HCT116 (cell line): Measurements from ENCODE around the gene ATAD3C. TPM values are rescaled to one million over a fixed set of nuclear protein-coding genes. Genes with fewer than 3 reads are reported as not detected.

Experiments used
- ATAC-seq: fragments of 200-7000 bp; cut with Tn5 transposase; 2 replicates; pipeline ENCODE4 v1.9.1; 2020; ENCODE audit warnings: mild to moderate bottlenecking, moderate library complexity
- BruUV-seq: library from RNA; stranded (reverse); fragments of 400-500 nt; replicated peaks from 2 replicates; lab custom pipeline; 2021; lab: Mats Ljungman, UMichigan
- CTCF ChIA-PET: fragments of 300-600 bp; sonication (Branson Sonifier 250); formaldehyde crosslinking; loops from one replicate; lab custom pipeline; 2021; ENCODE audit warnings: antibody characterized with exemption; lab: Charles Lee
- POLR2A ChIA-PET: fragments of 300-600, 350-600 bp; sonication (Branson Sonifier 250); formaldehyde crosslinking; loops from one replicate; lab custom pipeline; 2021; ENCODE audit warnings: antibody characterized with exemption; lab: Charles Lee
- RAD21 ChIA-PET, 2 experiments: fragments of 300-600 bp; sonication (Branson Sonifier 250); formaldehyde crosslinking; loops; one replicate each; lab custom pipeline; 2023; ENCODE audit warnings: low total read pairs in 2 of 2; ENCODE audit not compliant: uncharacterized antibody in 2 of 2, unreplicated experiment in 2 of 2, low non-redundant PET in 1 of 2; lab: Charles Lee
- DNase-seq: peaks from one replicate; pipeline ENCODE4 v3.0.0-alpha.2; 2010; ENCODE audit warnings: low read depth, low spot score
- H2AFZ ChIP-seq: fragments of 200-600 bp; shearing (Covaris generic), sonication (generic); 2 replicates; pipeline ENCODE4 v1.6.1; 2017; ENCODE audit warnings: low read depth, mixed run types, mixed read lengths, antibody characterized with exemption, low read length; ENCODE audit not compliant: poor library complexity, severe bottlenecking
- H3K27ac ChIP-seq: 2 replicates; pipeline ENCODE4 v1.5.1; 2012; ENCODE audit warnings: low read depth, low read length
- H3K27me3 ChIP-seq: fragments of 200-600 bp; sonication (generic); 2 replicates; pipeline ENCODE4 v1.6.1; 2016; ENCODE audit warnings: mixed run types, low read length, mixed read lengths; ENCODE audit not compliant: insufficient read depth
- H3K36me3 ChIP-seq, 2 experiments: fragments of 200-500 bp in 1 of 2; fragments of 200-600 bp in 1 of 2; sonication (Bioruptor generic) in 1 of 2; sonication (generic) in 1 of 2; 2 replicates each; pipeline versions ENCODE4 v1.5.1 to v1.6.1; 2014 to 2016; ENCODE audit warnings: low read length in 2 of 2, inconsistent platforms in 1 of 2, mixed read lengths in 1 of 2, mixed run types in 1 of 2; ENCODE audit not compliant: insufficient read depth in 2 of 2, control insufficient read depth in 1 of 2
- H3K4me1 ChIP-seq, 2 experiments: fragments of 200-600 bp in 1 of 2; sonication (generic) in 1 of 2; 2 replicates each; pipeline versions ENCODE4 v1.5.1 to v1.6.1; 2012 to 2017; ENCODE audit warnings: low read length in 2 of 2, inconsistent platforms in 1 of 2, mild to moderate bottlenecking in 1 of 2, mixed read lengths in 1 of 2, mixed run types in 1 of 2, moderate library complexity in 1 of 2; ENCODE audit not compliant: insufficient read depth in 2 of 2, control insufficient read depth in 1 of 2
- H3K4me2 ChIP-seq: fragments of 200-600 bp; sonication (generic); 2 replicates; pipeline ENCODE4 v1.6.1; 2017; ENCODE audit warnings: mixed run types, low read length, mixed read lengths
- H3K4me3 ChIP-seq, 2 experiments: fragments of 200-600 bp in 1 of 2; sonication (generic) in 1 of 2; replicated peaks in 1 of 2; 2 replicates each; pipeline ENCODE4 v1.5.1; 2011 to 2016; ENCODE audit warnings: low read length in 2 of 2, control low read depth in 1 of 2, low read depth in 1 of 2, mild to moderate bottlenecking in 1 of 2, mixed read lengths in 1 of 2, mixed run types in 1 of 2
- H3K79me2 ChIP-seq: fragments of 200-600 bp; sonication (generic); 2 replicates; pipeline ENCODE4 v1.6.1; 2017; ENCODE audit warnings: mild to moderate bottlenecking, mixed run types, low read length, moderate library complexity, mixed read lengths; ENCODE audit not compliant: insufficient read depth
- H3K9ac ChIP-seq: fragments of 200-600 bp; sonication (generic); 2 replicates; pipeline ENCODE4 v1.6.1; 2016; ENCODE audit warnings: low read length, mixed read lengths
- H3K9me2 ChIP-seq: fragments of 200-600 bp; sonication (generic), shearing (Covaris generic); 2 replicates; pipeline ENCODE4 v1.6.1; 2017; ENCODE audit warnings: mixed run types, mild to moderate bottlenecking, moderate library complexity; ENCODE audit not compliant: insufficient read depth
- H3K9me3 ChIP-seq, 2 experiments: fragments of 200-500 bp in 1 of 2; fragments of 200-600 bp in 1 of 2; sonication (Bioruptor generic) in 1 of 2; sonication (generic) in 1 of 2; 2 replicates each; pipeline ENCODE4 v1.6.1; 2014 to 2017; ENCODE audit warnings: low read length in 2 of 2, mixed read lengths in 2 of 2, inconsistent platforms in 1 of 2, low read depth in 1 of 2, mild to moderate bottlenecking in 1 of 2, mixed run types in 1 of 2, moderate library complexity in 1 of 2; ENCODE audit not compliant: control insufficient read depth in 1 of 2, insufficient read depth in 1 of 2
- H4K20me1 ChIP-seq: fragments of 200-600 bp; sonication (generic), shearing (Covaris generic); 2 replicates; pipeline ENCODE4 v1.6.1; 2017; ENCODE audit warnings: mixed run types, mild to moderate bottlenecking, moderate library complexity; ENCODE audit not compliant: insufficient read depth
- CBX3 ChIP-seq: IDR thresholded peaks from 2 replicates; pipeline ENCODE4 v1.6.1; 2012; ENCODE audit warnings: low read depth
- CEBPB ChIP-seq: IDR thresholded peaks from 2 replicates; pipeline ENCODE4 v1.6.1; 2012; ENCODE audit warnings: low read depth
- ELF1 ChIP-seq: IDR thresholded peaks from 2 replicates; pipeline ENCODE4 v1.6.1; 2012; ENCODE audit warnings: low read depth, borderline replicate concordance
- EZH2 ChIP-seq: fragments of 200-600 bp; sonication (generic); IDR thresholded peaks from 2 replicates; pipeline ENCODE4 v1.6.1; 2017; ENCODE audit warnings: antibody characterized with exemption, mixed run types
- EZH2phosphoT487 ChIP-seq: fragments of 200-600 bp; IDR thresholded peaks from 2 replicates; pipeline ENCODE4 v1.6.1; 2018; ENCODE audit warnings: antibody characterized with exemption, borderline replicate concordance
- JUND ChIP-seq: IDR thresholded peaks from 2 replicates; pipeline ENCODE4 v1.6.1; 2012
- MAX ChIP-seq: IDR thresholded peaks from 2 replicates; pipeline ENCODE4 v1.6.1; 2012
- POLR2A ChIP-seq: IDR thresholded peaks from 2 replicates; pipeline ENCODE4 v1.7.0; 2011; ENCODE audit warnings: borderline replicate concordance; ENCODE audit not compliant: insufficient read depth, insufficient read length; ENCODE audit errors: extremely low read depth
- POLR2AphosphoS5 ChIP-seq: IDR thresholded peaks from 2 replicates; pipeline ENCODE4 v1.6.1; 2011; ENCODE audit warnings: mild to moderate bottlenecking, low read depth, low read length, moderate library complexity
- RAD21 ChIP-seq: IDR thresholded peaks from 2 replicates; pipeline ENCODE4 v1.6.1; 2012; ENCODE audit warnings: low read depth, mild to moderate bottlenecking
- SIN3A ChIP-seq: IDR thresholded peaks from 2 replicates; pipeline ENCODE4 v1.6.1; 2012; ENCODE audit warnings: low read depth
- TCF7L2 ChIP-seq: IDR thresholded peaks from 2 replicates; pipeline ENCODE4 v1.7.0; 2011; ENCODE audit warnings: borderline replicate concordance, inconsistent platforms; ENCODE audit not compliant: insufficient read depth, insufficient read length; ENCODE audit errors: extremely low read depth
- YY1 ChIP-seq: IDR thresholded peaks from 2 replicates; pipeline ENCODE4 v1.6.1; 2011; ENCODE audit warnings: low read length, low read depth, moderate library complexity, mild to moderate bottlenecking; ENCODE audit not compliant: insufficient replicate concordance; ENCODE audit errors: extremely low read depth
- ZBTB33 ChIP-seq: IDR thresholded peaks from 2 replicates; pipeline ENCODE4 v1.6.1; 2011; ENCODE audit warnings: mild to moderate bottlenecking, low read length, moderate library complexity; ENCODE audit not compliant: insufficient replicate concordance; ENCODE audit errors: extremely low read depth
- ZFX ChIP-seq: fragments of 450-650 bp; IDR thresholded peaks from 2 replicates; pipeline ENCODE4 v1.6.1; 2017
- ZNF274 ChIP-seq: fragments of 200-500 bp; sonication (Bioruptor generic); IDR thresholded peaks from 2 replicates; pipeline ENCODE4 v1.6.1; 2014; ENCODE audit warnings: mild to moderate bottlenecking, low read depth, low read length, inconsistent platforms
- intact Hi-C: fragments of 100-400 bp; cut with micrococcal nuclease; formaldehyde crosslinking; loops from 2 replicates; pipeline ENCODE4 v1.10.0; 2022
- total RNA-seq: library from RNA; stranded (reverse); gene quantifications from one replicate; pipeline ENCODE4 v1.2.1, GENCODE V29; 2021; ENCODE audit not compliant: unreplicated experiment

The ATAD3C gene
- total RNA-seq, 1 experiment from 2014 or later: 0.61 TPM

DNA sequence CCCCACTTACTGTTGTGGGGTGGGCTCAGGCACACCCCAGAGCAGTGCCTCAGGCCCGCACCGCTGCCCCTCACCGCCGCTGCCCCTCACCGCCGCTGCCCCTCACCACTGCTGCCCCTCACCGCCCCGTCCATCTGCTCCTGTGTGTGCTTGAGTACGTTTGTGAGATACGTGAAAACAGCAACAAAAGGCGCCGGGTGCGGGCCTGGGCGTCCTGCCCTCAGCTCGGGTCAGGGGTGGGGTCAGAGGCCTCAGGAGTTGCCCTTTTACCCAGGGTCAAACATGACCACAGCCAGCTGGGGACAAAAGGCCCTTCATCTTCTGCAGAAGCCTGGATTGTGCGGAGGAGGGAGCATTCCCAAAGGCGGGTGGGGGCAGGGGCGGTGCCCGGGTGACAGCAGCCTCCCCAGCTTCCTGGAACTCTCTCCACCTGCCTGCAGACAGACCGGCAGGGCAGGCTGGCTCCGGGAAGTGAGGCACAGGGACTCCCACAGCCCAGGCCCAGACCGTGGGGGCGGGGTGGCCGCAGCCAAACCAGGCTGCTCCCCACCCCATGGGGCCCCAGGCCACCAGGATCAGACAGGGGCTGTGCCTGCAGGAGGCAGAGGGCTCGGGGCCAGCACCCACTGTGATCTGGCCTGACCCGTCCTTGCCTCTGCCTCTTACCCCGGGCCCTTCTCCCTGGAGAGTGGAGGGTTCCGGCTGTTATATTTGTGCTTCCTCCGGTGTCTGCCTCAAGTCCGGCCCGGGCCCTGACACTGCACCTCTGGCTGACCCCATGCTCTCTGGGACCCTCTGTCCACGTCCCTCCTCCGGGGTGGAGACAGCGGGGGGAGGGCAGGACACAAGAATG is 16.3 kb upstream of the ATAD3C start:
- ChIA-PET CTCF (interaction anchor here (0.6 to 1.1 kb wide), 2 partner anchors 31 to 58 kb away, joined by 3 to 4 read pairs; partner anchors contain the start of gene AURKAIP1), RAD21 (interaction anchor here in 1 of 2 experiments (1.4 kb wide), 1 partner anchor 27 kb away, joined by 3 read pairs; no protein-coding TSS in a partner anchor), POLR2A (interaction anchor here (0.5 to 1.7 kb wide), 7 partner anchors 9 to 109 kb away, joined by 3 to 5 read pairs (median 3); partner anchors contain the start of genes AURKAIP1 and CCNL2)
- no peaks in the 10 kb centered on the region for H3K27me3 ChIP-seq
- H3K9me2 ChIP-seq: no peaks in the 10 kb centered on the region
- peak overlapping the region; percentile 99 for H3K4me2 ChIP-seq
- H3K4me1 ChIP-seq: peaks cover 45 to 67% of the 10 kb centered on the region in 2 experiments
- H3K4me3 ChIP-seq: peak overlapping the region; percentile 80 to 92
- H4K20me1 ChIP-seq: no peaks in the 10 kb centered on the region
- peak overlapping the region; percentile 99 for H3K27ac ChIP-seq
- peak; percentile 68 for ATAC-seq
- BruUV-seq: no TSS peak
- peak overlapping the region; percentile 88 for H3K9ac ChIP-seq
- intact Hi-C loops: loop anchor here (2.0 kb wide), 1 partner anchor 26 kb away; the partner anchor contains the start of gene MRPL20
- TF ChIP-seq CEBPB: no peak
- TF ChIP-seq SIN3A: no peak
- TF ChIP-seq ZFX: no peak; the same call in 1 of the 2 replicates
- TF ChIP-seq YY1: peak; percentile 41
- no peak for TF ChIP-seq ELF1
- no peak for TF ChIP-seq ZBTB33
- TF ChIP-seq POLR2A: no peak
- TF ChIP-seq CBX3: no peak
- no peak for TF ChIP-seq RAD21
- no peak for TF ChIP-seq ZNF274
- no peak for TF ChIP-seq JUND
- TF ChIP-seq EZH2phosphoT487: no peak
- no peak for TF ChIP-seq EZH2
- TF ChIP-seq TCF7L2: no peak
- peak; percentile 87 for TF ChIP-seq POLR2AphosphoS5
- no peak for TF ChIP-seq MAX
- TF ChIP-seq, all 23 proteins: peak for 2
- H3K79me2 ChIP-seq: peaks cover 33% of the 10 kb centered on the region; the same call in 1 of the 2 replicates
- DNase-seq: no peak
- H2AFZ ChIP-seq: no peak overlapping the region
- H3K36me3 ChIP-seq: no peaks in the 10 kb centered on the region
- no peaks in the 10 kb centered on the region for H3K9me3 ChIP-seq
